Left forelimb (tissue), 1 donor: ENCODE results near the gene DDX42.
"Not testable (repeated sequence)": the region's sequence is repeated elsewhere in the genome, so short reads cannot be mapped to it uniquely, and the experiment has no call there.

Experiments used
- DNase-seq: peaks from one replicate; pipeline ENCODE4 v3.0.0-alpha.2; 2018; ENCODE audit warnings: low spot score

Gene DDX42

GRCh38 chr17:63775420-63775819, 1.4 kb downstream of the DDX42 start:
- DNase-seq, result no peak

- DNase-seq, result no peak
These were observed 6.5 kb downstream of the DDX42 start for GRCh38 chr17:63780507-63780906.

GRCh38 chr17:63780928-63781327, 7.0 kb downstream of the DDX42 start:
- DNase-seq, result no peak

GRCh38 chr17:63783522-63783921, 9.6 kb downstream of the DDX42 start:
- no peak for DNase-seq

- DNase-seq, result no peak
These were observed 11.6 kb downstream of the DDX42 start for GRCh38 chr17:63785556-63785955.

- DNase-seq, result no peak
These were observed 12.1 kb downstream of the DDX42 start for GRCh38 chr17:63786117-63786516.

GRCh38 chr17:63786971-63787711, 13.2 kb downstream of the DDX42 start:
- DNase-seq, result no peak

GRCh38 chr17:63790057-63790456, 16.1 kb downstream of the DDX42 start:
- DNase-seq, result no peak

- no peak for DNase-seq
These were observed 18.2 kb downstream of the DDX42 start for GRCh38 chr17:63792055-63792729.

GRCh38 chr17:63796375-63796774, 22.4 kb downstream of the DDX42 start:
- not testable (repeated sequence) for DNase-seq

GRCh38 chr17:63798572-63799106, 24.7 kb downstream of the DDX42 start:
- no peak for DNase-seq

- DNase-seq, result no peak
These were observed 26.8 kb downstream of the DDX42 start for GRCh38 chr17:63800783-63801182.

GRCh38 chr17:63804328-63804727, 30.4 kb downstream of the DDX42 start:
- DNase-seq, result no peak

GRCh38 chr17:63805591-63805990, 31.6 kb downstream of the DDX42 start:
- no peak for DNase-seq

GRCh38 chr17:63809970-63810369, 36.0 kb downstream of the DDX42 start:
- DNase-seq, result no peak

GRCh38 chr17:63816123-63816522, 42.2 kb downstream of the DDX42 start:
- DNase-seq, result no peak

- DNase-seq, result no peak
These were observed 42.7 kb downstream of the DDX42 start for GRCh38 chr17:63816669-63817068.

- DNase-seq, result no peak
These were observed 43.9 kb downstream of the DDX42 start for GRCh38 chr17:63817736-63818385.

- no peak for DNase-seq
These were observed 45.2 kb downstream of the DDX42 start for GRCh38 chr17:63819131-63819530.

- DNase-seq, result no peak
These were observed 45.9 kb downstream of the DDX42 start for GRCh38 chr17:63819585-63820537.

GRCh38 chr17:63820963-63821561, 47.1 kb downstream of the DDX42 start:
- no peak for DNase-seq
